Measurements from ENCODE around the gene S100PBP.

The S100PBP gene

DNA sequence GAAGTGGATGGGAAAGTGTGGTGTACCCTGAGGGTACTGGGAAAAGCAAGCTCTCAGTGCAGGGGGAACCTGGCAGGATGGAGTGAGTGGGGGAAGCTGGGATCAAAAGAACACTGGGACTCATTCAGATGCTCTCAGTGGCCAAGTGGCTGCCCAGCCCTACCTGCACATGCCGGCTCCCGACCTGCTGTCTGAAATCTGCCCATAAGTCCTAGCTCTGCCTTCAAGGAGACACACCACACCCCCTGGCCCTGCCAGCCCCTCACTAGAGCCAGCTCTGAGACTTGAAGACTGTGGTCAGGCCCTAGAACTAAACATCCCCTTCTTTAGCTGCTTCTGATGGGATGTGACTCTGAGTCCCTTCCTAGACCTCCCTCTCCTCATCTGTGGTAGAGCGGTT is 81.5 kb downstream of the S100PBP start:
- Histone ChIP-seq H3K27me3 (peaks cover 4 to 21% (median 11%) of the 10 kb centered on the region in 11 experiments; a peak in 20 of 22 replicates), H3K4me3 (no peak overlapping the region), H4K20me1 (peaks cover 0 to 31% (median 0%) of the 10 kb centered on the region in 11 experiments; a peak in 4 of 22 replicates), H3K36me3 (peaks cover 0 to 3% (median 0%) of the 10 kb centered on the region in 11 experiments; a peak in 3 of 22 replicates), H3K9me3 (replicated peaks in 1 of 11) (no peaks in the 10 kb centered on the region), H3K4me2 (no peak overlapping the region), H3K9ac (no peak overlapping the region), H3K4me1 (peaks cover 0 to 24% (median 15%) of the 10 kb centered on the region in 10 experiments; a peak in 16 of 20 replicates), H3K27ac (no peak overlapping the region)
- TF ChIP-seq Cebpa-rat (IDR thresholded peaks at IDR 0.05): no peak

DNA sequence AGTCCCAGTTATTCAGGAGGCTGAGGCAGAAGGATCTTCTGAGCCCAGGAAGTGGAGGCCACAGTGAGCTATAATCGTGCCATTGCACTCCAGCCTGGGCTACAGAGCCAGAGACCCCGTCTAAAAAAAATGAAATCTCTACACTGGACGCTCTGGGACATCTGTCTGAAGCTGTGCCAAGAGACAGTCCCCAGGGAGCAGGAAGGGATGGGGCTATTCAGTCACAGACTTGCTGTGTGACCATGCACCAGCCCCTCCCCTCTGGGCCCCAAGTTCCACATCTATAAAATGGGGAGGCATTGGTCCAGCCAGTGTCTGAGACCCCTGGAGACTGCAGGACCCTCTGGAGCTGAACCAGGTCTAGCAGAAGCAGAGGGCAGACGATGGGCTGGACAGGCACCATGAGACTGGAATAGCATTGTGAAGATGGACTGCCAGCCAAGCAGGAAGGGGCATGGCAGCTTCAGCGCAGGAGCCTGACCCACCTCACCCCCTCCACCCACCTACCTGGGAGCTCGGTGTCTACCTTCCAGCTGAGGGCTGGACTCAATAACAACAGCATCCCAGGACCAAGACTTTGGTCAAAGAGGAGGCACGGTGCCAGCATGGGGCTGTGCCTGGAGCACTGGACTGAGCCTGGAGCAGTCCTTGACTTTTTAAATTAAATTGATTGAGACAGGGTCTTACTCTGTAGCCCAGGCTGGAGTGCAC is 82.3 kb downstream of the S100PBP start:
- TF ChIP-seq Cebpa-rat (IDR thresholded peaks at IDR 0.05): no peak
- H3K27me3 ChIP-seq: peaks cover 0 to 13% (median 3%) of the 10 kb centered on the region in 11 experiments; a peak in 12 of 22 replicates
- H3K4me1 ChIP-seq: peaks cover 0 to 21% (median 14%) of the 10 kb centered on the region in 10 experiments; a peak in 16 of 20 replicates
- H3K9me3 ChIP-seq (replicated peaks in 1 of 11): no peaks in the 10 kb centered on the region
- peaks cover 0 to 23% (median 0%) of the 10 kb centered on the region in 11 experiments; a peak in 4 of 22 replicates for H4K20me1 ChIP-seq
- H3K9ac ChIP-seq: no peak overlapping the region
- H3K4me3 ChIP-seq: no peak overlapping the region
- H3K27ac ChIP-seq: no peak overlapping the region
- H3K36me3 ChIP-seq: peaks cover 0 to 3% (median 0%) of the 10 kb centered on the region in 11 experiments; a peak in 3 of 22 replicates
- H3K4me2 ChIP-seq: peak overlapping the region in 9 of 11 experiments; percentile 20 to 98 (median 95); a peak in 13 of 22 replicates

DNA sequence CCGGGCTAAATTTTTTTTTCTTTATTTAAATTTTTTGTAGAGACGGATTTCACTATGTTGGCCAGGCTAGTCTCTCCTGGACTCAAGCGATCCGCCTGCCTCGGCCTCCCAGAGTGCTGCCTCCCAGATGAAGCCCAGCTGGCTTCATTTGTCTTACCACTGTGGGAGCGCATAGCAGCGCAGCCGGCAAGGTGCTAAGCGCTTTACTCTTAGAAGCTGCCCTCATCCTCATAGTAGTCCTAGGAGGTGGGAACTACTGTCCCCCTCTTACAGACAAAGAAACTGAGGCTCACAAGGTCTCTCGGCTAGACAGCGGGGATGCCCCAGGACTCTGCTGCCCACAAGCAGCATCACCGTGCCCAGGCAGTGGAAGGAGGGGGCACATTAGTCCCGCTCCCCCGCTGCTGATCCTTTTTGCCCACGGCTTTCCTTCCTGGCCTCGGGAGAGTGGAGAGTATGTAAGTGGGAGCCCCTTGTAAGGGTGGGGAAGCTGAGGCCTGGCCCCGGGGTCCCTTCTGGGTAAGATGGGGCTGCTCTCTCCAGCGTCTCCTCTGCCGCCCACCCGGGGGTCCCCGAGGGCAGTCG is 83.0 kb downstream of the S100PBP start:
- Histone ChIP-seq H3K4me3 (peak overlapping the region; percentile 63 to 81 (median 72)), H3K4me1 (peaks cover 0 to 21% (median 14%) of the 10 kb centered on the region in 10 experiments; a peak in 16 of 20 replicates), H3K27me3 (peaks cover 0 to 11% (median 0%) of the 10 kb centered on the region in 11 experiments; a peak in 6 of 22 replicates), H3K9me3 (replicated peaks in 1 of 11) (no peaks in the 10 kb centered on the region), H3K27ac (peak overlapping the region in 9 of 11 experiments; percentile 44 to 71 (median 64); a peak in 15 of 22 replicates), H4K20me1 (peaks cover 0 to 16% (median 0%) of the 10 kb centered on the region in 11 experiments; a peak in 4 of 22 replicates), H3K36me3 (peaks cover 0 to 3% (median 0%) of the 10 kb centered on the region in 11 experiments; a peak in 3 of 22 replicates), H3K4me2 (peak overlapping the region; percentile 83 to 99 (median 95)), H3K9ac (peak overlapping the region; percentile 71 to 83 (median 80))
- TF ChIP-seq Cebpa-rat (IDR thresholded peaks at IDR 0.05): no peak

DNA sequence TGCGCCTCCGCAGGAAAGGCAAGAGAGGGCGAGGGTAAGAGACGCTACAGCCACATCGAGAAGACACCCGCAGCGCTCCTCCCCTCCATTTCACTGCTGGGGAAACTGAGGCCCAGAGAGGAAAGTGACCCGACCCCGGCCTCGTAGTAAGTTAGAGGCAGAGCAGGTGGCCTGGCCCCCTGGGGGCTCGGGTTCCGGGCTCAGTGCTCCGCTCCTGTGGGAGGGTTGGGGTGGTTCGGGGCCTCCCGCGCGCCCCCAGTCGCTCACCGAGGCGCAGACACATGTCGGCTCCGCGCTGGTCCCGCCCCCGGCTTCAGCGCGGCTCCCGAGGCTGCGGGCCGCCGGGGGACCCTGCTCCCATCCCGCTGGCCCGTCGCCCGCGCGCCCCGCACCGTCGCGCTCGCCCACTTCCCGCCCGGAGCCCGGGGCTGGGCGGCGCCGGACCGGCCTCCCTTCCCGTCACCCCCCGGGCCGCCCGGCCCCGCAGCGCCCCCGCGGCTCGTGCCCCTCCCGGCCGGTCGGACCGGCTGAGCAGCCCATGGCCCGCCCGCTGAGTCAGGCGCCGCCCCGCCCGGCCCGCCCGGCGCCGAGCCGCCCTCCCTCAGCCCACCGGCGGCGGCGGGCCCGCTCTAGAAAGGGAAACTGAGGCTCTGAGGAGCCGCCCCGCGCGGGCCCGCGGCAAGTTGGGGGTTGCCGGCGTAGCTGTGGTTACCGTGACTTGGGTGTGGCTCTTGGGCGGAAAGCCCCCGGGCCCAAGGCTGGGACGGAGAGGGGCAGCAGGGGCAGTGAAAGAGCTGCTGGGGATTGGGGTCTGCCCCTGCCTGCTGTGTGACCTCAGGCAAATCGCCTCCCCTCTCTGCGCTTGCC is 83.7 kb downstream of the S100PBP start, which contains the start of gene TMEM54:
TMEM54 (minus strand) TSS at position 434 of the 867 bp plus-strand sequence; CDS start at position 283, 151 bp downstream.
- peaks cover 0 to 11% (median 0%) of the 10 kb centered on the region in 11 experiments; a peak in 6 of 22 replicates for H3K27me3 ChIP-seq
- no peaks in the 10 kb centered on the region for H3K36me3 ChIP-seq
- peak within 1 kb of the TSS; percentile 83 to 99 (median 95) for H3K4me2 ChIP-seq
- peak within 1 kb of the TSS; percentile 44 to 71 (median 64); a peak in 20 of 22 replicates for H3K27ac ChIP-seq
- H3K9ac ChIP-seq: peak within 1 kb of the TSS; percentile 71 to 83 (median 80)
- H3K4me3 ChIP-seq: peak within 1 kb of the TSS; percentile 63 to 81 (median 72)
- no peaks in the 10 kb centered on the region for H3K9me3 ChIP-seq (replicated peaks in 1 of 11)
- peaks cover 0 to 15% (median 0%) of the 10 kb centered on the region in 11 experiments; a peak in 4 of 22 replicates for H4K20me1 ChIP-seq
- H3K4me1 ChIP-seq: peaks cover 0 to 21% (median 14%) of the 10 kb centered on the region in 10 experiments; a peak in 16 of 20 replicates
- TF ChIP-seq Cebpa-rat (IDR thresholded peaks at IDR 0.05): no peak

DNA sequence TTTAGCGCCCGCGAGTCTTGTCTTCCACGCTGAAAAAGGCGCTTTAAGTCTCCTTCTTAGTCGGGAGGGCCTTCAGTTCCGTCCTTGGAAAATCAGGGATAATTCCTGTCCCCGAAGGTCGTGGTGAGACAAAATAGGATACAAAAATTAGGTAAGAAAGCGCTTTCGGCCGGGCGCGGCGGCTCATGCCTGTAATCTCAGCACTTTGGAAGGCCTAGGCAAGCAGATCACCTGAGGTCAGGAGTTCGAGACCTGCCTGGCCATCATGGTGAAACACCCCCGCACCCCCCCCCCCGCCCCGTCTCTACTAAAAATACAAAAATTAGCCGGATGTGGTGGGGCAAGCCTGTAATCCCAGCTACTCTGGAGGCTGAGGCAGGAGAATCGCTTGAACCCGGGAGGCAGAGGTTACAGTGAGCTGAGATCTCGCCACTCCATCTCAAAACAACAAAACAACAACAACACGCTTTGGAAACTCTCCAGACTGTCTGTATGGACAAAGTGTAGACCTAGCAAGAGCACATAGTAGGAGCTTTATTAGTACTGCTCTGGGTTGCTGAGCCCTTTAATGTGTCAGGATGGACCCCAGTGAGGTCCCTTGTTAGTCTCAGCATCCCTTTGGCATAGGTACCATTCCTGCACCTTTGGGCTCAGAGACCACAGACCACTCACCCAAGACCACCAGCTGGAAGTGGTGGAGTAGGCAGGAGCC is 84.5 kb downstream of the S100PBP start:
- TF ChIP-seq Cebpa-rat (IDR thresholded peaks at IDR 0.05): no peak
- H3K27ac ChIP-seq: peak overlapping the region in 7 of 11 experiments; percentile 58 to 71 (median 66); a peak in 9 of 22 replicates
- peak overlapping the region; percentile 83 to 99 (median 95) for H3K4me2 ChIP-seq
- H3K4me3 ChIP-seq: peak overlapping the region; percentile 63 to 81 (median 72)
- H3K9ac ChIP-seq: peak overlapping the region; percentile 71 to 83 (median 80)
- H4K20me1 ChIP-seq: peaks cover 0 to 15% (median 0%) of the 10 kb centered on the region in 11 experiments; a peak in 3 of 22 replicates
- peaks cover 0 to 11% (median 0%) of the 10 kb centered on the region in 11 experiments; a peak in 6 of 22 replicates for H3K27me3 ChIP-seq
- H3K36me3 ChIP-seq: no peaks in the 10 kb centered on the region
- no peaks in the 10 kb centered on the region for H3K9me3 ChIP-seq (replicated peaks in 1 of 11)
- peaks cover 1 to 21% (median 14%) of the 10 kb centered on the region in 10 experiments; a peak in 18 of 20 replicates for H3K4me1 ChIP-seq

DNA sequence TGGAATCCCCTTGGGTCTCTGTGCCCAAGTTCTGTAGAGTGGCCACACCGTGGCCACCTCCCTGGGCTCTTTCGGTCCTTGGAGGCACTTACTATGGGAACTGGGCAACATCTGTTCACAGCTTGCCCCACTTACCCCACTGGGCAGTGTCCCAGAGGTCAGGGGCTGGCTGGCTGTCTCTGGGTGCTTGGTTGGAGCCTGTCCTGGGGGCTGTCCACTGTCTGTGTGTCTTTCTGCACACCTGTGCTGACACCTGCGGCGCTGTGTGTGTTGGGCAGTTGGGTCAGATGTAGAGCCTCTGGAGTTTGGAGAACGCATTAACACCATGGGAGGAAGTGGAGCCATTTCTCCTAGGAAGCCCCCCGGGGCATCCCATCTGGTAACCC is 85.1 kb downstream of the S100PBP start:
- H3K4me1 ChIP-seq: peaks cover 7 to 21% (median 16%) of the 10 kb centered on the region in 10 experiments
- H3K27me3 ChIP-seq: peaks cover 0 to 11% (median 0%) of the 10 kb centered on the region in 11 experiments; a peak in 6 of 22 replicates
- no peak overlapping the region for H3K9ac ChIP-seq
- no peak for TF ChIP-seq Cebpa-rat (IDR thresholded peaks at IDR 0.05)
- H4K20me1 ChIP-seq: peaks cover 0 to 14% (median 0%) of the 10 kb centered on the region in 11 experiments; a peak in 3 of 22 replicates
- no peak overlapping the region for H3K4me3 ChIP-seq
- H3K4me2 ChIP-seq: no peak overlapping the region
- no peaks in the 10 kb centered on the region for H3K36me3 ChIP-seq
- H3K27ac ChIP-seq: no peak overlapping the region
- H3K9me3 ChIP-seq (replicated peaks in 1 of 11): no peaks in the 10 kb centered on the region

DNA sequence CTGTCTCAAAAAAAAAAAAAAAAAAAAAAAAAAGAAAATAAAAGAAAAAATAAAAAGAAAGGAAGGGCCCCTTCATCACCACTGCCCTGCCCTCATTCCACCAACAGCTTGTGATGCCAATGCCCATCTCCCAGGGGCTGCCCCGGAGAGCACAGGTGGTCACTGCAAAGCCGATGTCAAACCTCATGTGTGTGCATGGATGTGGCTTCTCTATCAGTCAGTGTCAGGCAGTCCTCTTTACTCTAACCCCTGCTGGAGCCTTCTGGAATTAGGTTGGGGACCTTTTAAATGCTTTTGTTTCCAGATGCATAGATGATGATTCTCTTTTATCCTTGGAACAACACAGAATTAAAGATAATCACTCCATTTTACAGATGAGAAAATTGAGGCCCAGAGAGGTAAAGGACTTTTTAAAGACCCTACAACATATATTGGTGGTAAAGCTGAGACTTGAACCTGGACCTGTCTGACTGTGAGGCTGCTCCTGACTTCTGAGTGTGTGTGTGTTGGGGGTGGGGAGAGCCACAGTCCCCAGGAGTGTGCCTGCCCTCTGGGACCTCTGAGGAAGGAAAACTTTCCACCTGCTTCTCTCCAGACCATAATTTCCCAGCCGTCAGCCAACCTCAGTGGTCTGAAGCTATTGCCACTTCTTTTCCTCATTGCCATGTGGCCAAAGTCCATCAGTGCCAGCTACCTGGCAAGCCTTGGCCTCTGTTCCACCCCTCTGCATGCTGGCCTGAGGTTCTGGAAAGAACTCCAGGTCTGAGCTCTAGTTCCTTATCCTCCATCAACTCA is 86.7 kb downstream of the S100PBP start:
- peaks cover 15 to 24% (median 20%) of the 10 kb centered on the region in 10 experiments for H3K4me1 ChIP-seq
- TF ChIP-seq Cebpa-rat (IDR thresholded peaks at IDR 0.05): no peak
- peaks cover 0 to 11% (median 0%) of the 10 kb centered on the region in 11 experiments; a peak in 6 of 22 replicates for H3K27me3 ChIP-seq
- no peak overlapping the region for H3K27ac ChIP-seq
- H3K36me3 ChIP-seq: no peaks in the 10 kb centered on the region
- H3K4me2 ChIP-seq: no peak overlapping the region
- H4K20me1 ChIP-seq: peaks cover 0 to 11% (median 0%) of the 10 kb centered on the region in 11 experiments; a peak in 2 of 22 replicates
- no peak overlapping the region for H3K9ac ChIP-seq
- no peak overlapping the region for H3K4me3 ChIP-seq
- no peaks in the 10 kb centered on the region for H3K9me3 ChIP-seq (replicated peaks in 1 of 11)
